Spinal cord (tissue), 10 donors: ENCODE measurements around the gene HUNK. TPM values are rescaled to one million over a fixed set of nuclear protein-coding genes. Genes with fewer than 3 reads are reported as not detected.
A peak's percentile ranks its signal among the peaks of the same experiment; 100 is the strongest.

Source experiments
- DNase-seq, 6 donors: peaks; one replicate each; pipeline versions ENCODE4 v3.0.0 to v3.0.0-alpha.2; 2013 to 2015; ENCODE audit warnings: low spot score in 6 of 6, low read depth in 4 of 6
- H3K27ac ChIP-seq: one replicate; pipeline ENCODE4 v1.5.1; 2013; ENCODE audit warnings: low read depth, low read length, control low read depth
- H3K27me3 ChIP-seq: one replicate; pipeline ENCODE4 v1.6.1; 2013; ENCODE audit warnings: low read length; ENCODE audit not compliant: control insufficient read depth, insufficient read depth
- H3K36me3 ChIP-seq: one replicate; pipeline ENCODE4 v1.6.1; 2013; ENCODE audit warnings: low read length; ENCODE audit not compliant: control insufficient read depth, insufficient read depth
- H3K4me1 ChIP-seq: one replicate; pipeline ENCODE4 v1.6.1; 2013; ENCODE audit warnings: low read length; ENCODE audit not compliant: control insufficient read depth, insufficient read depth
- H3K4me3 ChIP-seq: one replicate; pipeline ENCODE4 v1.5.1; 2013; ENCODE audit warnings: low read depth, low read length, control low read depth
- H3K9me3 ChIP-seq: one replicate; pipeline ENCODE4 v1.6.1; 2013; ENCODE audit warnings: low read length; ENCODE audit not compliant: control insufficient read depth, insufficient read depth
- WGBS: methylation state at CpG from one replicate; pipeline ENCODE4 v1.1.5; 2013; ENCODE audit warnings: missing lambda C conversion rate; ENCODE audit not compliant: insufficient coverage; 5-methylcytosine and 5-hydroxymethylcytosine counted together
- polyA plus RNA-seq, 2 donors: library from polyadenylated mRNA; unstranded; fragments of 120-200 nt; gene quantifications; one replicate each; pipeline ENCODE4 v1.2.1, GENCODE V29; 2013; ENCODE audit not compliant: insufficient read length in 2 of 2
- total RNA-seq, 2 donors: library from RNA; depleted of rRNA in 1 of 2; stranded (reverse); fragments of 120-200 nt in 1 of 2; fragments of >200 nt in 1 of 2; gene quantifications; one replicate each; pipeline versions ENCODE4 v1.2.3 to v1.2.4, GENCODE V29; 2013 to 2014
- donor health status: healthy.

Gene HUNK
- total and polyA plus RNA-seq, 4 donors: 3.0 to 8.2 (median 6.3) TPM

- WGBS: 93% methylated on average over 6 of the region's 10 CpGs
- H3K4me3 ChIP-seq: no peak overlapping the region
- H3K4me1 ChIP-seq: peaks cover 4% of the 10 kb centered on the region
- no peaks in the 10 kb centered on the region for H3K9me3 ChIP-seq
- DNase-seq: no peak
- H3K36me3 ChIP-seq: peaks cover 22% of the 10 kb centered on the region
- H3K27ac ChIP-seq: no peak overlapping the region
- no peaks in the 10 kb centered on the region for H3K27me3 ChIP-seq
Observed at GRCh38 chr21:31993826-31994825, 121.3 kb downstream of the HUNK start.

- Histone ChIP-seq H3K4me1 (peaks cover 11% of the 10 kb centered on the region), H3K4me3 (no peak overlapping the region), H3K9me3 (no peaks in the 10 kb centered on the region), H3K27ac (no peak overlapping the region), H3K36me3 (peaks cover 32% of the 10 kb centered on the region), H3K27me3 (no peaks in the 10 kb centered on the region)
- 51% methylated on average over 4 of the region's 4 CpGs for WGBS
- DNase-seq: peak in 3 of 6 donors; percentile 19 to 91 (median 75)
Observed at GRCh38 chr21:31997191-31997590, 124.4 kb downstream of the HUNK start.

- peaks cover 11% of the 10 kb centered on the region for H3K4me1 ChIP-seq
- H3K27ac ChIP-seq: no peak overlapping the region
- no peak for DNase-seq
- WGBS: 92% methylated on average over 11 of the region's 12 CpGs
- H3K9me3 ChIP-seq: no peaks in the 10 kb centered on the region
- peaks cover 32% of the 10 kb centered on the region for H3K36me3 ChIP-seq
- H3K4me3 ChIP-seq: no peak overlapping the region
- H3K27me3 ChIP-seq: no peaks in the 10 kb centered on the region
Observed at GRCh38 chr21:31999810-32000468, 127.1 kb downstream of the HUNK start.

- DNase-seq: peak in 2 of 6 donors; percentile 61 to 62
- no peaks in the 10 kb centered on the region for H3K9me3 ChIP-seq
- H3K36me3 ChIP-seq: peaks cover 27% of the 10 kb centered on the region
- no peaks in the 10 kb centered on the region for H3K27me3 ChIP-seq
- H3K27ac ChIP-seq: no peak overlapping the region
- WGBS: 62% methylated on average over 10 of the region's 11 CpGs
- peaks cover 11% of the 10 kb centered on the region for H3K4me1 ChIP-seq
- H3K4me3 ChIP-seq: no peak overlapping the region
Observed at GRCh38 chr21:32001390-32001789, 128.6 kb downstream of the HUNK start.

- peaks cover 17% of the 10 kb centered on the region for H3K36me3 ChIP-seq
- WGBS: no CpG with 5 or more reads among the region's 2 CpGs
- peaks cover 7% of the 10 kb centered on the region for H3K4me1 ChIP-seq
- peak in 1 of 6 donors; percentile 61 for DNase-seq
- H3K9me3 ChIP-seq: no peaks in the 10 kb centered on the region
- H3K27me3 ChIP-seq: no peaks in the 10 kb centered on the region
- H3K4me3 ChIP-seq: no peak overlapping the region
- no peak overlapping the region for H3K27ac ChIP-seq
Observed at GRCh38 chr21:32003411-32003810, 130.6 kb downstream of the HUNK start.

GRCh38 chr21:32004291-32004690 is 131.5 kb downstream of the HUNK start:
- DNase-seq: no peak
- Histone ChIP-seq H3K27me3 (no peaks in the 10 kb centered on the region), H3K4me1 (peaks cover 7% of the 10 kb centered on the region), H3K36me3 (peaks cover 8% of the 10 kb centered on the region), H3K27ac (no peak overlapping the region), H3K4me3 (no peak overlapping the region), H3K9me3 (no peaks in the 10 kb centered on the region)
- 95% methylated on average over 3 of the region's 3 CpGs for WGBS

GRCh38 chr21:32007456-32007855 is 134.6 kb downstream of the HUNK start:
- 50% methylated on average over 4 of the region's 5 CpGs for WGBS
- Histone ChIP-seq H3K4me1 (no peaks in the 10 kb centered on the region), H3K36me3 (no peaks in the 10 kb centered on the region), H3K4me3 (no peak overlapping the region), H3K9me3 (no peaks in the 10 kb centered on the region), H3K27me3 (no peaks in the 10 kb centered on the region), H3K27ac (no peak overlapping the region)
- DNase-seq: no peak

GRCh38 chr21:32008714-32009113 is 135.9 kb downstream of the HUNK start:
- Histone ChIP-seq H3K9me3 (no peaks in the 10 kb centered on the region), H3K27me3 (no peaks in the 10 kb centered on the region), H3K4me3 (no peak overlapping the region), H3K4me1 (no peaks in the 10 kb centered on the region), H3K27ac (no peak overlapping the region), H3K36me3 (no peaks in the 10 kb centered on the region)
- no peak for DNase-seq
- WGBS: no CpG with 5 or more reads among the region's 2 CpGs

GRCh38 chr21:32009263-32009662 is 136.4 kb downstream of the HUNK start:
- WGBS: no CpG with 5 or more reads among the region's 3 CpGs
- Histone ChIP-seq H3K9me3 (no peaks in the 10 kb centered on the region), H3K4me3 (no peak overlapping the region), H3K36me3 (no peaks in the 10 kb centered on the region), H3K27ac (no peak overlapping the region), H3K4me1 (no peaks in the 10 kb centered on the region), H3K27me3 (no peaks in the 10 kb centered on the region)
- no peak for DNase-seq
